HG02678 (cell line): ENCODE results near the gene DIDO1.
"Not testable (repeated sequence)": the region's sequence is repeated elsewhere in the genome, so short reads cannot be mapped to it uniquely, and the experiment has no call there.

Source experiments
- ATAC-seq: cut with Tn5 transposase; IDR thresholded peaks from one replicate; pipeline ENCODE4 v1.9.1; 2021; ENCODE audit warnings: mild to moderate bottlenecking, moderate library complexity; ENCODE audit not compliant: unreplicated experiment

The DIDO1 gene

GRCh38 chr20:62933966-62934365, 7.7 kb upstream of the DIDO1 start:
- no peak for ATAC-seq

GRCh38 chr20:62931464-62931863, 5.2 kb upstream of the DIDO1 start:
- ATAC-seq: no peak

GRCh38 chr20:62929051-62929538, 2.8 kb upstream of the DIDO1 start:
- ATAC-seq: no peak

- no peak for ATAC-seq
Measured at GRCh38 chr20:62928246-62928939, 2.1 kb upstream of the DIDO1 start.

- ATAC-seq: no peak
Measured at GRCh38 chr20:62927128-62927705, 912 bp upstream of the DIDO1 start.

GRCh38 chr20:62925420-62926228, 681 bp downstream of the DIDO1 start:
- ATAC-seq: peak; percentile 25

GRCh38 chr20:62925076-62925419, 1.3 kb downstream of the DIDO1 start:
- no peak for ATAC-seq

GRCh38 chr20:62924442-62925075, 1.7 kb downstream of the DIDO1 start:
- ATAC-seq: no peak

GRCh38 chr20:62923669-62924441, 2.5 kb downstream of the DIDO1 start:
- no peak for ATAC-seq

GRCh38 chr20:62923059-62923668, 3.1 kb downstream of the DIDO1 start:
- ATAC-seq: not testable (repeated sequence)

- no peak for ATAC-seq
Measured at GRCh38 chr20:62922451-62922921, 3.8 kb downstream of the DIDO1 start.

GRCh38 chr20:62921119-62921687, 5.1 kb downstream of the DIDO1 start:
- no peak for ATAC-seq

GRCh38 chr20:62920039-62920645, 6.2 kb downstream of the DIDO1 start:
- ATAC-seq: no peak

- no peak for ATAC-seq
Measured at GRCh38 chr20:62918831-62919230, 7.5 kb downstream of the DIDO1 start.

- no peak for ATAC-seq
Measured at GRCh38 chr20:62918147-62918546, 8.2 kb downstream of the DIDO1 start.

- no peak for ATAC-seq
Measured at GRCh38 chr20:62917720-62918119, 8.6 kb downstream of the DIDO1 start.

GRCh38 chr20:62916703-62917476, 9.4 kb downstream of the DIDO1 start:
- ATAC-seq: no peak

- ATAC-seq: no peak
Measured at GRCh38 chr20:62914970-62915457, 11.3 kb downstream of the DIDO1 start.
